HG03095 (cell line): ENCODE measurements around the gene TNFRSF18.

Source experiments
- ATAC-seq: cut with Tn5 transposase; IDR thresholded peaks from one replicate; pipeline ENCODE4 v1.9.1; 2021; ENCODE audit warnings: moderate library complexity; ENCODE audit not compliant: unreplicated experiment

Gene TNFRSF18

GRCh38 chr1:1167841-1168450, 38.4 kb downstream of the TNFRSF18 start:
- ATAC-seq = no peak

DNA sequence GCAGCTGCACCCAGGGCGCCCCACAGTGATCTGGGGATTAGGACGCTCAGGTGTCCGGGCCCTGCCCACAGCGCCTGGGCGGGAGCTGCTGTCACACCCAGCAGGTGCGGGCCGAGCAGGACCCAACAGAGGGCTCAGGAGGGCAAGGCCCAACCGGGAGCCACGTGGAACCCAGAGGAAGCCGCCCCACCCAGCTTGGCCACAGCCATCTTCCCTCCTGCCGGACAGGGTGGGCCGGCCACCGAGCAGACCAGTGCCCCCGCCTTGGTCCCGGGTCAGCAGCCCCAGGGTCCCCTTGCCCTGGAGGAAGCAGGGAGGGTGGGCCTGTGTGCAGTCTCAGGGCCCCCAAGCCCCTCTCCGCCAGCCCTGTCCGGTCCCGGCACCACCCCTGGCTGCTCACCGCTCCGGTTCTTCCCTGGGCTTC, 39.0 kb downstream of the TNFRSF18 start:
- ATAC-seq = no peak

- ATAC-seq = no peak
Observed at GRCh38 chr1:1166642-1167397, 39.6 kb downstream of the TNFRSF18 start.

DNA sequence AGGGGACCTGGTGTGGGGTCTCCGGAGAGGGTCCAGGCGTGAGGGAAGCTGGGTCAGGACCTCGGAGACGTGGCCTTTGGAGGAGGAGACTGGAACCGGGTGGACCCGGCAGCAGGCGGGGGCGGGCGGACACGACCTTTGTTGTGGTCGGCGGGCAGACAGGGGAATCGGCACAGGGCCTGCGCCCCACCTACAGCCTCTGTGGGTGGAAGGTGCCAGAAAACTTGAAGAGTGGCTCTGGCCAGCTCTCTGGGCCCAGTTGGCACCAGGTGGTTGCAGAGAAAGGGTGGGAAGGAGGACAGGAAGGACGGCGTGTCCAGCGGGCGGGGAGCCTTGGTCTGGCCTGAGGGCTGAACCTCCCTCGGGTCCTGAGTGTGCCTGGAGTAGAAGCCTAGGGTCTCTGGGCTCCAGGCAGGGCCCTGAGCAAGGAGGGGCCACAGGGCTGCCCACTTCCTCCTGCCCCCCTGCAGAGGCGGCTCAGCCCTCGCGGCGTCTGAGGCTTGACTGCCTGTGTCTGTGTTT, 40.4 kb downstream of the TNFRSF18 start:
- no peak for ATAC-seq

DNA sequence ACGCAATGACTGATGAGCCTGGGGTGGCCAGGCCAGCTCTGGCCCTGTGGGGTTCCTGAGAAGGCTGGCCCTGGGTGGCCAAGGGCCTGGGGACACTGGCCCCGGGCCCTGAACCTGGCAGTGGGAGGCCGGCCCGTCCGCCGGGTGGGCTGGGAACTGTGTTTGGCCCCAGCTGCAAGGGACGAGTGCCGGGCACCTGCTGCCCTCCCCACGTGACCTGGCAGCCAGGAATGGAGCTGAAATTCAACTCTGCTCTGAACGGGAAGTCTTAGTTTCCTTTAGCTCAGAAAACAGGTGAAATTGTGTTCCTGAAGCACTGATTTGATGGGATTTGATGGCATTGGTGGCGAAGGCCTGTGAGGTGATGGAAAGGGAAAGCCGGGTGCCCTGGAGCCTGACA, 40.9 kb downstream of the TNFRSF18 start:
- ATAC-seq = no peak

DNA sequence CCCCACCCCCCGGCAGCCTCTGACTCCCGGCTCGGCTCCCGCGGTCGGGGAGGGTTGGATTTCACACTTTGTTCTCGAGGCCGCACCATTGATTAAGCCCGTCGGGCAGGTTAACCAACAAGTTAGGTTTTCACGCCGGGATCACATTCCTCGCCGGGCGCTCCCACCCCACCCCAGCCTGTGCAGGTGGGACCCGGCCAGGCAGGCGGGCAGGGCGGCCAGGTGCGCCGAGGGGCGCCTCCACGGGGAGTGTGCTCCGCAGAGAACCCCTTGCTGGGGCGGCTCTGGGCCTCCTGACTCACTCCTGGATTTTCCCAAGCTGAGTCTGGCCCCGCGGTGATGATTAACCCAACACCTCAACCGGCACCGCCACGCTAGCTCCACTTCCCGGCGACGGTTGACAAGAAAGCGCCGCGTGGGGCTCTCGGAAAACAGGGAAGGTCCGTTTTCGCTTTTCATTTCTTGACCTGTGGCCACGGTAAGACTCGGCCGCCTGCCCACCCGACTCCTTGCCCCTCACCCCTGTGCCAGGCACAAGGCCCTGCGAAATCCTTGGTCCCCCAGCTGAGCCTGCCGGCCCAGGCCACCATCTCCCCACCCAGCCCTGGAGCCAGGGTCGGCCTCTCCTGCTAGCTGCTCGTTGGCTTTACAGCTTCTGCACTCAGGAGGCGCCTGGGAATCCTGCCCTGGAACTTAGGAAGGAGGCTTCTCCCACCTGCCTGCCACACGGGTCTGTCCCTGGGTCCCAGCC, 41.5 kb downstream of the TNFRSF18 start:
- ATAC-seq = no peak

GRCh38 chr1:1164361-1164700, 42.1 kb downstream of the TNFRSF18 start:
- no peak for ATAC-seq

DNA sequence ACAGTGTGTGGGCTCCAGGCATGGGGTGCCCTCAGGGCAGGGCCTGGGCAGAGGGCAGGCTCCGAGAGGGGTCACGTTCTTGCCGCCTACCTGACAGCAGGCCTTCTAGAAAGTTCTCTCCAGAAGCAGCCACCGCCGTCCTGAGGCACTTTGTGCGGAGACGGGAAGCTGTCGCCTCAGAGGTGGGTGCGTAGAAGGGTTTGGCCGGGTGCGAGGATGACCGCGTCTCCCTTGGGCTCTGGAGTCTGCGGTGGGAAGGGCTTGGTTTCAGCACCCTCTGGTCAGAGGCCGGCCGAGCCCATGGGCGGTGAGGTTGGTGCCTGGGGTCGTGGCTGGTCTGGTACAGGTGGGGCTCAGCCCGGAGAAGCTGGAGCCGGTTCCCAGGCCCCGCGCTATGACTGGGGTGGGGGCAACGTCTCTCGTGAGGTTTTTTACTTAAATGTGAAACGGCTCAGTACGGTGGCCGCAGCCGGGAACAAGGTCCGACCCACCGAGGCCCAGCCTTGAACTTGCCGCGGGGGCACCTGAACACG, 42.8 kb downstream of the TNFRSF18 start:
- no peak for ATAC-seq

DNA sequence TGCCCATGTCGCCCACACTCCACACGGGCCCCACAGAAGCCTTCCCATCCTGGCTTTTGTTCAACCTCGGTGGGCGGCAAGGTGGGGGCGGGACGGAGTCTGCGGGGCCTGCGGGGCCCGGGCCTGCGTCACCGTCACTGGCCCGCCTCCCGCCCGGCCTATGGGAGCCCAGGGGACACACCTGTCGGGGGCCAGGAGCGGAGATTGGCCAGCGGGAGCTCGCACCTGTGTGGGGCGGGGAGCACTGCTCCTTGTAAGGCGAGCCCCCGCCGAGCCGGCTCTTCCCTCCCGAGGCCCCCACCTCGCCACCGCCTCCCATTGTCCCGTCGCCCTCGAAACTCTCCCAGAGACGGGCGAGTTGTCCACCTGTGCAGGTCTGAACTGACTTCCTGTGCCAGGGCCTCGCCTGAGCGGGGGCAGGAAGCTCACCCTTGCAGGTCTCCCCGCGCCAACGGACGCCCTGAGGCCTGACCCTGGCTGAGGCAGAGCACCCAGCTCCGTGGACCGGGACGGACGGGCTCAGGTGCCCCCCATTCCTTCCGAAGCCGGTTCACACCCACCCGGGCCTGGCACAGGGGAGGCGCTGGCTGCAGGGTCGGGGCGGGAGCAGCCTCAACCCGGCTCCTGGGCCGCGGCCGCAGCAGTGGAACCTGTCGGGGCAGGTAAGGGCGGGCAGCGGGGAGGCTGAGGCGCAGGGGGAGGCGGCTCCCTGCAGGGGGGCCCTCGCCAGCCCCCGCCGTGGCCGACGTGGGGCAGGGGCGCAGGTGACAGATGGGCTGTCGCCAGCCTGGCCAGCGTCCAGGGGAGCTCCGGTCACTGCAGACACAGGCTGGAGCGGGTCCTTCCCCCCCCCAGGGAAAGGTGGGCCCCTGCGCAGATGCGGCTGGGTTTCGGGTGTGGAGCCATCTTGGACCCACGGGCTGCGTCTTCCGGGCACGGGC, 43.5 kb downstream of the TNFRSF18 start:
- ATAC-seq = no peak

GRCh38 chr1:1161683-1162079, 44.7 kb downstream of the TNFRSF18 start:
- ATAC-seq = no peak

GRCh38 chr1:1161078-1161682, 45.2 kb downstream of the TNFRSF18 start:
- no peak for ATAC-seq

DNA sequence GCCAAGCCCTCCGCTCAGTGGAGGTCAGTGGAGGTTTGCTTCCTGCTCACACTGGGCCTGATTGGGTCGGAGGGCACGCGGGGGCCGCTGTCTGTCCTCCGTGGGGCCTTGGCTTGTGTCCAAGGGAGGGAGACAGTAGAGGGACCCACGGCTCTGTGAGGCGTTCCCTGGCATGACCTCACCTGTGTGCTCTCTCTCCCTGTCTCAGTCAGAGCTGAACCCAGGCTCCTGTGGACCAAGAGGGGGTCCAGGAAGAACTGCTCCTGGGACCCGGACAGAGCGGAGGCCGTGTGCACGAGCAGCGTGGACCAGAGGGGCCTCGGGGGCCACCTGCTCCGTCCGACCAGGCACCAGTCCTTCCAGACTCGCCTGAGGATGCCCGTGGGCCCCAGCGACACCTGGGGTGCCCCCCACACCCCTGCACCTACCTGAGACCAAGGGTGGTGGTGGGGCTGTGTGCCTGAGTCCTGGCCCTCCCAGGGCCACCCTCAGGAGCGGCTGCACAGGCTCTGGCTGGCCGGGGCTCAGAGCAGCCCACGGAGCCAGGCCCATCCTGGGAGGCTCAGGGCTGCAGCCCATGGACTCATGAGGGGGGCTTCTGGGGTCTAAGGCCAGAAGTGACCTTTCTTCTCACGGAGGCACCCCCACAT, 46.0 kb downstream of the TNFRSF18 start:
- ATAC-seq = no peak

DNA sequence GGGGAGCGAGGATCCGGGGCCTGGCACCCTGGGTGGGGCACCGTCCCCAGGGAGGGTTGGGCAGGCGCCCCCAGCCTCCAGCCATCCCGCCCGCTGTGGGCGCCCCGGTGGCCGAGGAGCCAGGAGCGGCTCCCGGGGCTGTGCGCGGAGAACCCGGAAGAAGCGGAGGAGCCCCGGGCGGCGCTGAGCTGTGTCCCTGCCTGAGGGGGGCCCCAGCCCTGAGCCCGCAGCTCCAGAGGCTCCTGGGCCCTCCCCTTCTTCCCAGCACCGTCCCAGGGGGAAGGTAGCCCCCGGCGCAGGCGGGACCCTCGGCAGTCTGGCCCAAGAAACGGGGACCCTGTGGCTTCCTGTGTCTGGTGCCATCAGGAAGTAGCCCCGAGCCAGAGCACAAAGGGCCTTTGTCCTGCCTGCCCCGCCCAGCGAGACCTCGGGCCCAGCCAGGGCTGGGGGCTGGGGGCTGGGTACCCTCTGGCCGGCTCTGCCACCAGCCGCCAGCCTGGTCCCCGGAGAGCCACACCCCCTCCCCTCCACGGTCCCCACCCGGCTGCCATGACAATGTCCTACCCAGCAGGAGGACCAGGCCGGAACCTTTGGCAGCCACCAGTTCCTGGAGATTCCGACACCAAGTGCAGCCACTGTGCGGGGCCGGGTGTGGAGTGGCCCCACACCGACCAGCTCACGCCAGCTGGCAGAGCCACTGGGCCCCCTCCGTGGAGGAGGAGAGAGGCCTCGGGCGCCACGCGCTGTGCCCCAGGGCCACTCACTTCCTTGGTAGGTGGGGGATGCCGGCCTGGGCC, 48.3 kb downstream of the TNFRSF18 start:
- no peak for ATAC-seq

GRCh38 chr1:1157426-1157913, 48.9 kb downstream of the TNFRSF18 start:
- ATAC-seq = no peak

GRCh38 chr1:1157033-1157365, 49.4 kb downstream of the TNFRSF18 start:
- no peak for ATAC-seq

DNA sequence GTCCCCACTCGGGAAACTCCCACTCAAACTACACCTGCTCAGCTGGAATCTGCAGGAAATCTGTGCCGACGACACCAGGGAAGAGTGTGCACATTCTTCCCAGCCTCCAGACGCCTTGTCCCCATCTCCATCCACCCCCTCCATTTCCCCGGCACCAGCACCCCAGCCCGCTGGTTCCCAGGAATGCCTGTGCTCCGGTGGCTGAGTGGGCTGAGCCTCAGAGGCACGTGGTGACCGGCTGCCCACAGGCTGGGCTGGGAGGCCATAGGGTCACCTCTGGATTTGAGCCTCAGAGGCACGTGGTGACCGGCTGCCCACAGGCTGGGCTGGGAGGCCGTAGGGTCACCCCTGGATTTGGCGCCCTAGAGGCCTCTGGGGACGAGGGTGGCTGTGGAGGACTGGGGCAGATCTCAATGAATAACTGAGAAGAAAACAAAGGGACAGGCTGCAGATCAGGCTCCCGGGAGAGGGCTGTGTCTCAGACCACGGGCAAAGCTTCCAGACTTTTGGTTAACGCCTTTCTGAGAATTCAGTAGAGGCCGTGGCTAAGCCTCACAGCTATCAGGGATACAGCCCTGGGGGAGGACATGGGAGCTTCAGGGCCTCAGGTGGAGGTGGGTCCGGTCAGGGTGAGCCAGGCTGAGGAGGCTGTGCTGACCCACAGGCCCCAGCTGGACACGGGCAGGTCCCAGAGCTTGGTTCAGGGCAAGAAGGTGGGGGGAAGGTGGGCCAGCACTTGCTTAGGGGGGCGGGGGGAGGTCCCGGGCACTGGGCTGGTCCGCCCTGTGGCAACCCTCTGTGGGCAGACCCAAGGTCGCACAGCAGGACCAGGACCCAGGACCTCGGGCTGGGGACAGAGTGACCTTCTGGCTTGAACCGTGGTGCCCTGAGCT, 50.0 kb downstream of the TNFRSF18 start:
- no peak for ATAC-seq

- ATAC-seq = no peak
Observed at GRCh38 chr1:1155258-1155657, 51.1 kb downstream of the TNFRSF18 start.

GRCh38 chr1:1153874-1154273, 52.5 kb downstream of the TNFRSF18 start:
- no peak for ATAC-seq
